ENCODE data around the gene CARTPT.

CARTPT gene

DNA sequence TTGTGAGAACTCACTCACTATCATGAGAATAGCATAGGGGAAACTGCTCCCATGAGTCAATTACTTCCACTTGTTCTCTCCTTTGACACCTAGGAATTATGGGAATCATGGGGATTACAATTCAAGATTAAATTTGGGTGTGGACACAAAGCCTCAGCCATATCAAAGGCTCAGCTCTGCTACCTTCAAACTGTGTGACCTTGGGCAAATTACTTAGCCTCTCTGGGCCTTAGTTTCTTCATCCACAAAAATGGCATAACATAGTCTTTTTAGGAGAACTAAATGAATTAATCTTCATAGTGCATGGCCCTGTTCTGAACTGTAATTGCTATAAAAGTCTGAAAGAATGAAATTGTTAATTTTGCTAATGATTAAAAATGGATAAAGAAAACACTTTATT is 18.3 kb upstream of the CARTPT start:
- Histone ChIP-seq H3F3A (ENCODE audit: low read depth) (no peaks in the 10 kb centered on the region), H3K4me2 (ENCODE audit: low read depth, low read length, poor library complexity, severe bottlenecking) (no peak overlapping the region), H3K79me2 (ENCODE audit: insufficient read depth, low read length) (no peaks in the 10 kb centered on the region), H2AFZ (ENCODE audit: low read length) (no peak overlapping the region), H3K4me1 (ENCODE audit: insufficient read depth, low read length, poor library complexity, severe bottlenecking) (peaks cover 24% of the 10 kb centered on the region), H3K9me2 (replicated peaks; ENCODE audit: low read depth, low read length) (no peaks in the 10 kb centered on the region), H3K4me3 (ENCODE audit: low read length, poor library complexity, severe bottlenecking) (no peak overlapping the region), H4K20me1 (ENCODE audit: insufficient read depth, low read length, poor library complexity, severe bottlenecking) (no peaks in the 10 kb centered on the region), H3K9me3 (ENCODE audit: insufficient read depth, low read depth, low read length) (no peaks in the 10 kb centered on the region), H3K27me3 (ENCODE audit: insufficient read depth, low read length, poor library complexity, severe bottlenecking) (no peaks in the 10 kb centered on the region), H3K9ac (ENCODE audit: low read depth, low read length, poor library complexity, severe bottlenecking) (no peak overlapping the region), H3K36me3 (ENCODE audit: insufficient read depth, low read length) (no peaks in the 10 kb centered on the region)
- TF ChIP-seq, protein P1, sequence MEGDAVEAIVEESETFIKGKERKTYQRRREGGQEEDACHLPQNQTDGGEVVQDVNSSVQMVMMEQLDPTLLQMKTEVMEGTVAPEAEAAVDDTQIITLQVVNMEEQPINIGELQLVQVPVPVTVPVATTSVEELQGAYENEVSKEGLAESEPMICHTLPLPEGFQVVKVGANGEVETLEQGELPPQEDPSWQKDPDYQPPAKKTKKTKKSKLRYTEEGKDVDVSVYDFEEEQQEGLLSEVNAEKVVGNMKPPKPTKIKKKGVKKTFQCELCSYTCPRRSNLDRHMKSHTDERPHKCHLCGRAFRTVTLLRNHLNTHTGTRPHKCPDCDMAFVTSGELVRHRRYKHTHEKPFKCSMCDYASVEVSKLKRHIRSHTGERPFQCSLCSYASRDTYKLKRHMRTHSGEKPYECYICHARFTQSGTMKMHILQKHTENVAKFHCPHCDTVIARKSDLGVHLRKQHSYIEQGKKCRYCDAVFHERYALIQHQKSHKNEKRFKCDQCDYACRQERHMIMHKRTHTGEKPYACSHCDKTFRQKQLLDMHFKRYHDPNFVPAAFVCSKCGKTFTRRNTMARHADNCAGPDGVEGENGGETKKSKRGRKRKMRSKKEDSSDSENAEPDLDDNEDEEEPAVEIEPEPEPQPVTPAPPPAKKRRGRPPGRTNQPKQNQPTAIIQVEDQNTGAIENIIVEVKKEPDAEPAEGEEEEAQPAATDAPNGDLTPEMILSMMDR (conservative IDR thresholded peaks at IDR 0.05; ENCODE audit: low read length) = no peak
- TF ChIP-seq EZH2phosphoT487 (IDR thresholded peaks at IDR 0.05; ENCODE audit: borderline replicate concordance) = no peak

DNA sequence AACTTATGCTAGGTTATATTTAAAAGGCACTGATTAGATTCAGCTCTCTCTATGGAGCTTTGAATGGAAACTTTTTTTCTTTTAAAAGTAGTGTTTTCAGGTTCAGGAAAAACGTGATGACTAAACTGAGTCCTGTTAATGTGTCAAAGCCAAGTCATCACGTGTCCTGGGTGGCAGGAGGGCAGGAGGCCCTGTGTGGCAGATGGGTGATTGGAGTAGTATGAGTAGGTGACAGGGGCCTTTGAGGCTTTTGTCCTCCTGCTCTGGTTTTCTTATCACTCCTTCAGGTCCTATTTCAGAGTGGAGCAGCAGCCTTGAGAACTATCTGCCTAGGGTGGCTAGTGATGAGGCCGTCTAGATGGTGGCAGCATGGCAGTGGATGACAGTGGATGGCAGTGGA is 17.7 kb upstream of the CARTPT start:
- Histone ChIP-seq H3K36me3 (ENCODE audit: insufficient read depth, low read length) (no peaks in the 10 kb centered on the region), H3K4me3 (ENCODE audit: low read length, poor library complexity, severe bottlenecking) (no peak overlapping the region), H2AFZ (ENCODE audit: low read length) (no peak overlapping the region), H3F3A (ENCODE audit: low read depth) (no peaks in the 10 kb centered on the region), H4K20me1 (ENCODE audit: insufficient read depth, low read length, poor library complexity, severe bottlenecking) (no peaks in the 10 kb centered on the region), H3K4me1 (ENCODE audit: insufficient read depth, low read length, poor library complexity, severe bottlenecking) (peaks cover 24% of the 10 kb centered on the region), H3K9ac (ENCODE audit: low read depth, low read length, poor library complexity, severe bottlenecking) (no peak overlapping the region), H3K79me2 (ENCODE audit: insufficient read depth, low read length) (no peaks in the 10 kb centered on the region), H3K9me2 (replicated peaks; ENCODE audit: low read depth, low read length) (no peaks in the 10 kb centered on the region), H3K4me2 (ENCODE audit: low read depth, low read length, poor library complexity, severe bottlenecking) (no peak overlapping the region), H3K27me3 (ENCODE audit: insufficient read depth, low read length, poor library complexity, severe bottlenecking) (no peaks in the 10 kb centered on the region), H3K9me3 (ENCODE audit: insufficient read depth, low read depth, low read length) (no peaks in the 10 kb centered on the region)
- no peak for TF ChIP-seq EZH2phosphoT487 (IDR thresholded peaks at IDR 0.05; ENCODE audit: borderline replicate concordance)
- TF ChIP-seq, protein P1 (conservative IDR thresholded peaks at IDR 0.05; ENCODE audit: low read length) = no peak

DNA sequence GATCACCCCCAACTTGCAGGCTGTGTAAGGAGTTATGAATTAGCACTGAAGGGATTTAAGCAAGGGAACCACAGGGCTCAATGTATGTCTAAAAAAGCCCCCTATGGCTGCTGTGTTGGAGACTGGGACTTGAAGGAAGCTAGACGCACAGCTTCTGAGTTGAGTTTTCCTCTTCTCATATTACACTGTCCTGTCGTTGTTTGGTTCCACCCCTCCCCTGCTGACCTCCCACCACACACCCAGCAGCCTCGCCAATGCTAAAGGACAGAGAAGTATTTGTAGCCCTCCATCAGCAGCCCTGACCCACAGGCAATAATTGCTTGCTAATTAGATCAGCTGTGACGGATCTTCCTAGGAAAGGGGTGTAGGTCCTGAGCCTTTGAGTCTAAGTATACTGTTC is 15.1 kb upstream of the CARTPT start:
- peaks cover 17% of the 10 kb centered on the region for H3K4me1 ChIP-seq (ENCODE audit: insufficient read depth, low read length, poor library complexity, severe bottlenecking)
- H3K4me2 ChIP-seq (ENCODE audit: low read depth, low read length, poor library complexity, severe bottlenecking) = no peak overlapping the region
- H3K36me3 ChIP-seq (ENCODE audit: insufficient read depth, low read length) = no peaks in the 10 kb centered on the region

More for the DNA sequence above, 15.1 kb upstream of the CARTPT start:
- TF ChIP-seq, protein P1 (conservative IDR thresholded peaks at IDR 0.05; ENCODE audit: low read length) = no peak
- TF ChIP-seq EZH2phosphoT487 (IDR thresholded peaks at IDR 0.05; ENCODE audit: borderline replicate concordance) = no peak
- H3F3A ChIP-seq (ENCODE audit: low read depth) = no peaks in the 10 kb centered on the region
- H3K27me3 ChIP-seq (ENCODE audit: insufficient read depth, low read length, poor library complexity, severe bottlenecking) = no peaks in the 10 kb centered on the region
- H3K9me2 ChIP-seq (replicated peaks; ENCODE audit: low read depth, low read length) = no peaks in the 10 kb centered on the region
- H2AFZ ChIP-seq (ENCODE audit: low read length) = no peak overlapping the region
- H3K9me3 ChIP-seq (ENCODE audit: insufficient read depth, low read depth, low read length) = no peaks in the 10 kb centered on the region
- no peaks in the 10 kb centered on the region for H3K79me2 ChIP-seq (ENCODE audit: insufficient read depth, low read length)
- H4K20me1 ChIP-seq (ENCODE audit: insufficient read depth, low read length, poor library complexity, severe bottlenecking) = no peaks in the 10 kb centered on the region
- H3K9ac ChIP-seq (ENCODE audit: low read depth, low read length, poor library complexity, severe bottlenecking) = no peak overlapping the region
- no peak overlapping the region for H3K4me3 ChIP-seq (ENCODE audit: low read length, poor library complexity, severe bottlenecking)

All from Loucy (cell line).